NB4 (cell line): ENCODE data around the gene CEP250.

ENCODE experiments used
- DNase-seq: peaks from one replicate; pipeline ENCODE4 v3.0.0; 2010; ENCODE audit warnings: low read depth
- H3K4me3 ChIP-seq: one replicate; pipeline ENCODE4 v1.5.1; 2011; ENCODE audit warnings: mild to moderate bottlenecking, low read depth, low read length, moderate library complexity
- MAX ChIP-seq: IDR thresholded peaks from 2 replicates; pipeline ENCODE4 v1.6.1; 2011; ENCODE audit warnings: low read depth, low read length
- MYC ChIP-seq: IDR thresholded peaks from 2 replicates; pipeline ENCODE4 v1.6.1; 2011; ENCODE audit warnings: low read depth, low read length
- POLR2A ChIP-seq: IDR thresholded peaks from 2 replicates; pipeline ENCODE4 v1.6.1; 2011; ENCODE audit warnings: mild to moderate bottlenecking; ENCODE audit not compliant: insufficient read length; ENCODE audit errors: extremely low read depth
- TF ChIP-seq, protein P1 (sequence below): IDR thresholded peaks from one replicate; pipeline ENCODE4 v1.5.1; 2012; ENCODE audit warnings: low read depth, low read length

CEP250 gene

DNA sequence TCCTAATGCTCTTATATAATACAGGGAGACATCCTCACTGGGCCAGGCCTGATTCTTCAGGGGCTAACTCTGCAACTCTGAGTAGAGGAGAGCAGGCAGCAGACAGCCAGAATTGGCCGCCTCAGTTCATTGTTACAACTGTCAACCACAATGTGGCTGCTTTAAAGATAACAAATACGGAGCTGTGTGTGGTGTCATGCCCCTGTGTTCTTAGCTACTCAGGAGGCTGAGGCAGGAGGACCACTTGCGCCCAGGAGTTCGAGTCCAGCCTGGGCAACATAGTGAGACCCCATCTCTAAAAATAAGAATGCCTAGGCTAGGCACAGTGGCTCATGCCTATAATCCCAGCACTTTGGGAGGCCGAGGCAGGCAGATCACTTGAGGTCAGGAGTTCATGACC is 34.3 kb downstream of the CEP250 start:
- peak; percentile 25 for DNase-seq
- H3K4me3 ChIP-seq = peak overlapping the region; percentile 22
- TF ChIP-seq POLR2A (no peak), MAX (no peak), MYC (no peak)
- TF ChIP-seq, protein P1, sequence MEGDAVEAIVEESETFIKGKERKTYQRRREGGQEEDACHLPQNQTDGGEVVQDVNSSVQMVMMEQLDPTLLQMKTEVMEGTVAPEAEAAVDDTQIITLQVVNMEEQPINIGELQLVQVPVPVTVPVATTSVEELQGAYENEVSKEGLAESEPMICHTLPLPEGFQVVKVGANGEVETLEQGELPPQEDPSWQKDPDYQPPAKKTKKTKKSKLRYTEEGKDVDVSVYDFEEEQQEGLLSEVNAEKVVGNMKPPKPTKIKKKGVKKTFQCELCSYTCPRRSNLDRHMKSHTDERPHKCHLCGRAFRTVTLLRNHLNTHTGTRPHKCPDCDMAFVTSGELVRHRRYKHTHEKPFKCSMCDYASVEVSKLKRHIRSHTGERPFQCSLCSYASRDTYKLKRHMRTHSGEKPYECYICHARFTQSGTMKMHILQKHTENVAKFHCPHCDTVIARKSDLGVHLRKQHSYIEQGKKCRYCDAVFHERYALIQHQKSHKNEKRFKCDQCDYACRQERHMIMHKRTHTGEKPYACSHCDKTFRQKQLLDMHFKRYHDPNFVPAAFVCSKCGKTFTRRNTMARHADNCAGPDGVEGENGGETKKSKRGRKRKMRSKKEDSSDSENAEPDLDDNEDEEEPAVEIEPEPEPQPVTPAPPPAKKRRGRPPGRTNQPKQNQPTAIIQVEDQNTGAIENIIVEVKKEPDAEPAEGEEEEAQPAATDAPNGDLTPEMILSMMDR = no peak

- H3K4me3 ChIP-seq = peak overlapping the region; percentile 78
- peak; percentile 91 for DNase-seq
- TF ChIP-seq POLR2A = peak; percentile 52
- TF ChIP-seq MAX = peak; percentile 85
- TF ChIP-seq, protein P1 = no peak
- TF ChIP-seq MYC = peak; percentile 89
Measured at GRCh38 chr20:35490736-35491181, 35.4 kb downstream of the CEP250 start.

GRCh38 chr20:35491823-35492222 is 36.4 kb downstream of the CEP250 start:
- DNase-seq = no peak
- no peak for TF ChIP-seq MYC
- no peak for TF ChIP-seq MAX
- TF ChIP-seq, protein P1 = no peak
- TF ChIP-seq POLR2A = no peak
- no peak overlapping the region for H3K4me3 ChIP-seq

GRCh38 chr20:35492352-35492751 is 37.0 kb downstream of the CEP250 start:
- no peak overlapping the region for H3K4me3 ChIP-seq
- TF ChIP-seq MYC = no peak
- TF ChIP-seq, protein P1 = no peak
- no peak for TF ChIP-seq POLR2A
- TF ChIP-seq MAX = no peak
- no peak for DNase-seq

DNA sequence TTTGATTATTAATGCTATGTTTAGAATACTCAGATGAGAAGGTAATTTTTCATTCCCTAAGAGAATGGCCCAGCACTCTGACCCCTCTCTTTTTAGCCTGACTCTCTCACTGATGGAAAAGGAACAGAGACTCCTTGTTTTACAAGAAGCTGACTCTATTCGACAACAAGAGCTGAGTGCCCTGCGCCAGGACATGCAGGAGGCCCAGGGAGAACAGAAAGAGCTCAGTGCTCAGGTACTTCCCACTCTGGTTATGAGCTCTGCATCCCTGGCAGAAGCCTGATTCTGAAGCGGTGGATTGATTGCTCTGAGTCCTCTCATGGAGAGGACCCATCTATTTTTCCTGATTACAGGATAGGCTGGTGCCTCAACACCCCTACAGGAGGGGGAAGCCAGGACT is 41.1 kb downstream of the CEP250 start:
- DNase-seq = no peak
- no peak overlapping the region for H3K4me3 ChIP-seq
- TF ChIP-seq, protein P1 = no peak
- TF ChIP-seq MAX (no peak), MYC (no peak), POLR2A (no peak)

- DNase-seq = no peak
- H3K4me3 ChIP-seq = no peak overlapping the region
- no peak for TF ChIP-seq MYC
Measured at GRCh38 chr20:35497320-35497719, 41.9 kb downstream of the CEP250 start.
